Raji (cell line): ENCODE measurements around the gene GRM8.

Experiments
- POLR2A ChIP-seq: IDR thresholded peaks from 2 replicates; pipeline ENCODE4 v1.6.1; 2011; ENCODE audit warnings: low read depth, low read length, control low read depth; ENCODE audit not compliant: insufficient read depth

The GRM8 gene

GRCh38 chr7:126411821-126412383 is 840.8 kb downstream of the GRM8 start:
- TF ChIP-seq POLR2A: no peak

DNA sequence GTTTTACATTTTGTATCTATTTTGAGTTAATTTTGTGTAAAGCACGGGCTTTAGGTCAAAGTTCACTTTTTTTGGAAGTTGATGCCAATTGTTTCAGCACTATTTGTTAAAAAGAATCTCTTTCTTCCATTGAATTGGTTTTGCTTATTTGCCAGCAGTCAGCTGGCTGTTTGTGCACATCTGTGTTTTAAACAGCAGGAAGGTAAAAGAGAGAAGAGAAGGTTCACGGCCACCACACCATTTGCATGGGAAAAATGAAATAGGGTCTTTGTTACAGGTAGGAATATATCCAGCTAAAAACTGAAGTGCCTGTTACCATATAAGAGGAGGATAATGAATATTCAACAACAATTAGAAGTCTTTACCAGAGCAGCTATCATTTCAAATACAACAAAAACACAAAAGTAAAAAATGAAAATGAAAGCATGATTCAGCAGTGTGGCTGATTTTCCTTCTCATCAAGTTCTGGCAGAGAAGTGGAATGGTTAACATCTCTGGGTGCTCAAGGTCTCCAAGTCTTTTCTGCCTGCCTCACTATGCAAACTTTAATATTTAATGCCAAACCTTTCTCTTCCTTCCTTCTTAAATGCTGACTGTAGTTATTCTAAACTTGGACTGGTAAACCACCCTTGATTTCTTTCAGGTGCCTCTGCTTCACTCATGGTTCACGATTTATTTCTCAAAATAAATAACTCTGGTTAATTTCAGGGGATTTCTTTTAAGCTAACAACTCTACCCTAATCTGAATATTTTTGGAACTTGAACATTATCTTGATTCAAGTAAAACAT is 841.5 kb downstream of the GRM8 start:
- no peak for TF ChIP-seq POLR2A

DNA sequence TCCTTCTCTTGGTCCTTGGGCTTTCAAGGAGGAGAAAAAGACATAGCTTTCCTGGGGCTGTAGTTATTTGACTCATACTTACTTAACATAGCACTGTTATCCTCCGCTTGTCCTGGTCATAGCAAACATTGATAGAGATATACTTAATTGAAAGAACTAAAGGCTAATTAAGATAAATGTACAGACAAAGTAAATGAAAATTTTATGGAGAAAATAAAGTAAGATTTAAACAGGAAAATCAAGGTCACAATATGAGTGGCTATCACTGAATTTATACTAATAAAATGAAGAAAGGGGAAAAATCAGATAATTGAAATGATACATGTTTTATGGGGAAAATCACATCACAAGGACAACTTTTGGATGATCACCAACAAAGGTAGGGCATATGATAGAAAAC is 849.7 kb downstream of the GRM8 start:
- no peak for TF ChIP-seq POLR2A

DNA sequence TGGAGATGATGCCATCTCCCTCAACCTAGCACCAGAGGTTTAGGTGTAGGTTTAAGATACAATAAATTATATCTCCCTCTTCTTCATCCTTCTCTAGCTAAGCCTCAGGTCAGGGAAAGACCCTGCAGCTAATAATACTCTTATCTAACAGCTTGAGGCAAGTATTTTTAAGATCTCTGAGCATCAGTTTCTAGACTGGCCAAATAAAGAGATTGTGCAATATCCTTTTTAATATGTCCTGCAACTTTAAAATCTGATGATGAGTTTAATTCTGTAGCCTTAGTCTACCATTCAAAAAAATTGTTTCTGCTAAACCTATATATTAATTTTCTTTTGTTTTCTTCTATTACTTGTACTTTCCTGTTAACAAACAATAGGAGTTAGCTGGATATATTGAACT is 850.8 kb downstream of the GRM8 start:
- no peak for TF ChIP-seq POLR2A

GRCh38 chr7:126398851-126399529 is 853.8 kb downstream of the GRM8 start:
- no peak for TF ChIP-seq POLR2A

DNA sequence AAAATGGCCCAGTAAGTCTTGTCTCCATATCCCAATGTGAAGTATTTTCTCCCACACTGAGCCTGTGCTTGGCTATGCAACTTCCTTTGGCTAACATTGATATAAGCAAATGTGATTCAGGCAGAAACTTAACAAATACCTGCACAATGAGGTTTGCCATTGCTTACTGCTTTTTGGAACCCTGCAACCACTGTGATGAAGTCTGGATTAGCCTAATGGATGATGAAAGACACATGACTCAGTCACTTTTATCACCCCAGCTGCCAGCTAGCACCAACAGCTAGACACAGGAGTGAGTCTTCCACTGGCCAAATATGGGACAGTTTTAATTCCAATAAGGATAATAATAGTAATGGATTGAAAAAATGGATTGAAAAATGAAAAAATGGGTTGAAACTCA is 854.5 kb downstream of the GRM8 start:
- no peak for TF ChIP-seq POLR2A

- no peak for TF ChIP-seq POLR2A
These were observed 858.3 kb downstream of the GRM8 start for GRCh38 chr7:126394406-126394805.
